Calu3 (cell line): ENCODE data around the gene SPTSSA. TPM values are rescaled to one million over a fixed set of nuclear protein-coding genes. Genes with fewer than 3 reads are reported as not detected.

Experiments
- BruUV-seq: library from RNA; stranded (reverse); fragments of 400-500 nt; replicated peaks from 2 replicates; lab custom pipeline; 2021; lab: Mats Ljungman, UMichigan
- CTCF ChIA-PET: fragments of 300-600 bp; sonication (Branson Sonifier 250); formaldehyde crosslinking; loops from one replicate; lab custom pipeline; 2022; ENCODE audit warnings: antibody characterized with exemption; lab: Charles Lee
- DNase-seq: peaks from one replicate; pipeline ENCODE4 v3.0.0; 2022
- H3K27ac Mint-ChIP-seq: one replicate; pipeline ENCODE4 v1.8.0; 2022; ENCODE audit warnings: mixed read lengths; ENCODE audit not compliant: unreplicated experiment
- H3K27me3 Mint-ChIP-seq: one replicate; pipeline ENCODE4 v1.8.0; 2022; ENCODE audit warnings: mixed read lengths; ENCODE audit not compliant: unreplicated experiment
- H3K36me3 Mint-ChIP-seq: one replicate; pipeline ENCODE4 v1.8.0; 2022; ENCODE audit warnings: mild to moderate bottlenecking, moderate library complexity, mixed read lengths; ENCODE audit not compliant: insufficient read depth, unreplicated experiment
- H3K4me1 Mint-ChIP-seq: one replicate; pipeline ENCODE4 v1.8.0; 2022; ENCODE audit warnings: mild to moderate bottlenecking, low read depth, mixed read lengths; ENCODE audit not compliant: unreplicated experiment
- H3K4me3 Mint-ChIP-seq: one replicate; pipeline ENCODE4 v1.8.0; 2022; ENCODE audit warnings: mild to moderate bottlenecking, low read depth, moderate library complexity, mixed read lengths; ENCODE audit not compliant: unreplicated experiment
- H3K9me3 Mint-ChIP-seq: one replicate; pipeline ENCODE4 v1.8.0; 2022; ENCODE audit warnings: low read depth, mixed read lengths; ENCODE audit not compliant: unreplicated experiment
- intact Hi-C: fragments of 100-400 bp; cut with micrococcal nuclease; formaldehyde crosslinking; loops from one replicate; pipeline ENCODE4 v1.10.0; 2022; ENCODE audit not compliant: unreplicated experiment
- total RNA-seq: library from RNA; stranded (reverse); gene quantifications from 2 replicates; pipeline ENCODE4 v1.2.3, GENCODE V29; 2022
- TF ChIP-seq, protein P1 (sequence below): fragments of 200-600 bp; IDR thresholded peaks from one replicate; pipeline ENCODE4 v1.8.0; 2022; ENCODE audit warnings: antibody characterized with exemption; ENCODE audit not compliant: unreplicated experiment

Gene SPTSSA
- total RNA-seq, 1 experiment from 2014 or later = 22.0 TPM

GRCh38 chr14:34502545-34503225 lies 40.6 kb upstream of the SPTSSA start:
- no peaks in the 10 kb centered on the region for H3K9me3 Mint-ChIP-seq
- BruUV-seq = no TSS peak
- DNase-seq = no peak
- H3K27me3 Mint-ChIP-seq = no peaks in the 10 kb centered on the region
- no peaks in the 10 kb centered on the region for H3K36me3 Mint-ChIP-seq
- TF ChIP-seq, protein P1, sequence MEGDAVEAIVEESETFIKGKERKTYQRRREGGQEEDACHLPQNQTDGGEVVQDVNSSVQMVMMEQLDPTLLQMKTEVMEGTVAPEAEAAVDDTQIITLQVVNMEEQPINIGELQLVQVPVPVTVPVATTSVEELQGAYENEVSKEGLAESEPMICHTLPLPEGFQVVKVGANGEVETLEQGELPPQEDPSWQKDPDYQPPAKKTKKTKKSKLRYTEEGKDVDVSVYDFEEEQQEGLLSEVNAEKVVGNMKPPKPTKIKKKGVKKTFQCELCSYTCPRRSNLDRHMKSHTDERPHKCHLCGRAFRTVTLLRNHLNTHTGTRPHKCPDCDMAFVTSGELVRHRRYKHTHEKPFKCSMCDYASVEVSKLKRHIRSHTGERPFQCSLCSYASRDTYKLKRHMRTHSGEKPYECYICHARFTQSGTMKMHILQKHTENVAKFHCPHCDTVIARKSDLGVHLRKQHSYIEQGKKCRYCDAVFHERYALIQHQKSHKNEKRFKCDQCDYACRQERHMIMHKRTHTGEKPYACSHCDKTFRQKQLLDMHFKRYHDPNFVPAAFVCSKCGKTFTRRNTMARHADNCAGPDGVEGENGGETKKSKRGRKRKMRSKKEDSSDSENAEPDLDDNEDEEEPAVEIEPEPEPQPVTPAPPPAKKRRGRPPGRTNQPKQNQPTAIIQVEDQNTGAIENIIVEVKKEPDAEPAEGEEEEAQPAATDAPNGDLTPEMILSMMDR = no peak
- intact Hi-C loops = no loop called here
- H3K27ac Mint-ChIP-seq = no peak overlapping the region
- no peak overlapping the region for H3K4me3 Mint-ChIP-seq
- H3K4me1 Mint-ChIP-seq = peaks cover under 1% of the 10 kb centered on the region
- CTCF ChIA-PET = interaction anchor here (0.5 to 1.0 kb wide), 2 partner anchors 89 to 171 kb away, joined by 4 to 10 read pairs; no protein-coding TSS in a partner anchor

- BruUV-seq = no TSS peak
- Mint-ChIP-seq H3K27me3 (no peaks in the 10 kb centered on the region), H3K27ac (no peak overlapping the region), H3K9me3 (no peaks in the 10 kb centered on the region), H3K36me3 (peaks cover 2% of the 10 kb centered on the region), H3K4me3 (no peak overlapping the region), H3K4me1 (peaks cover 7% of the 10 kb centered on the region)
- TF ChIP-seq, protein P1 = no peak
- intact Hi-C loops = no loop called here
- no peak for DNase-seq
- CTCF ChIA-PET = interaction anchor here (1.0 kb wide), 1 partner anchor 170 kb away, joined by 4 read pairs; no protein-coding TSS in a partner anchor
These were observed 40.0 kb upstream of the SPTSSA start for GRCh38 chr14:34502001-34502400.

GRCh38 chr14:34501004-34501580 lies 39.1 kb upstream of the SPTSSA start:
- TF ChIP-seq, protein P1 = no peak
- no peaks in the 10 kb centered on the region for H3K27me3 Mint-ChIP-seq
- H3K9me3 Mint-ChIP-seq = no peaks in the 10 kb centered on the region
- no TSS peak for BruUV-seq
- no peak overlapping the region for H3K4me3 Mint-ChIP-seq
- CTCF ChIA-PET = interaction anchor here (0.7 to 1.0 kb wide), 2 partner anchors 169 to 183 kb away, joined by 3 to 4 read pairs; no protein-coding TSS in a partner anchor
- H3K27ac Mint-ChIP-seq = no peak overlapping the region
- peaks cover 7% of the 10 kb centered on the region for H3K36me3 Mint-ChIP-seq
- intact Hi-C loops = no loop called here
- no peak for DNase-seq
- H3K4me1 Mint-ChIP-seq = peaks cover 15% of the 10 kb centered on the region

GRCh38 chr14:34498684-34499412 lies 36.8 kb upstream of the SPTSSA start:
- peak; percentile 59 for DNase-seq
- intact Hi-C loops = loop anchor here (1.0 to 5.0 kb wide), 4 partner anchors 37 to 657 kb away; partner anchors contain the start of gene SPTSSA
- Mint-ChIP-seq H3K27ac (no peak overlapping the region), H3K9me3 (no peaks in the 10 kb centered on the region), H3K4me3 (no peak overlapping the region), H3K36me3 (peaks cover 7% of the 10 kb centered on the region), H3K4me1 (peaks cover 15% of the 10 kb centered on the region), H3K27me3 (no peaks in the 10 kb centered on the region)
- BruUV-seq = no TSS peak
- TF ChIP-seq, protein P1 = peak; percentile 65
- CTCF ChIA-PET = interaction anchor here (0.6 to 3.4 kb wide), 7 partner anchors 17 to 198 kb away, joined by 4 to 43 read pairs (median 5); no protein-coding TSS in a partner anchor
